Posterior vena cava (tissue), 2 donors: ENCODE results near the gene ADAM10. TPM values are rescaled to one million over a fixed set of nuclear protein-coding genes. Genes with fewer than 3 reads are reported as not detected.

Experiments
- DNase-seq: peaks from one replicate; pipeline ENCODE4 v3.0.0-alpha.2; 2020; ENCODE audit warnings: low spot score
- intact Hi-C, 2 donors: fragments of 100-400 bp; cut with DNase I; formaldehyde crosslinking; loops; one replicate each; pipeline versions ENCODE4 v1.14.1 to v1.14.2; 2022 to 2023
- total RNA-seq, 2 donors: library from RNA; stranded (reverse); fragmentation: NEBNext Ultra II Directional; extraction: Animal tissue kit (Norgen Biotek cat#: 25700); gene quantifications; one replicate each; pipeline ENCODE4 v1.2.1, GENCODE V29; 2021
- donor health status: DM: yes; HTN: yes; CAD: no.
- donor health status: DM: yes; HTN: yes; CAD: no.

Gene ADAM10
- total RNA-seq, 2 donors from 2014 or later, result 80.3 to 86.8 TPM

GRCh38 chr15:58595516-58596263 is 153.8 kb downstream of the ADAM10 start:
- no peak for DNase-seq
- intact Hi-C loops, result no loop called here

GRCh38 chr15:58594898-58595297 is 154.6 kb downstream of the ADAM10 start:
- intact Hi-C loops, result no loop called here
- no peak for DNase-seq

GRCh38 chr15:58593870-58594269 is 155.6 kb downstream of the ADAM10 start:
- DNase-seq, result no peak
- intact Hi-C loops, result no loop called here

GRCh38 chr15:58590926-58591325 is 158.6 kb downstream of the ADAM10 start:
- intact Hi-C loops, result no loop called here
- no peak for DNase-seq

DNA sequence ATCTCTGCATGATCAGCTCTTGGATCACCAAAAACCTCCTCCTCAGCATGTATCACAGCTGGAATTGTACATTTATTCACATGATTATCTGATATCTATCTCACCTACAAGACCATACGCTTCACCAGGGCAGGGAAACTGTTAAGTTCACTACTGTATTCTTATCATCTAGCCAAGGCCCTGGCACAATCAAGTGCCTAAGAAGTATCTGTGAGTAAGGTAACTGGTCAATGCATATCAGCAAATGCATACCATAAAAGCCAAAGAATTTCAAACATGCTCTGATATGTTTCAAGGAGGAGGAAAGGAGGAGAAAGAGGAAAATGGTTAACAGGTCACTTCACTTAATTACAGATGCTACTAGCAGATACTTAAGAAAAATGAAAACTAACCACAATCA is 159.3 kb downstream of the ADAM10 start:
- intact Hi-C loops, result no loop called here
- DNase-seq, result no peak

DNA sequence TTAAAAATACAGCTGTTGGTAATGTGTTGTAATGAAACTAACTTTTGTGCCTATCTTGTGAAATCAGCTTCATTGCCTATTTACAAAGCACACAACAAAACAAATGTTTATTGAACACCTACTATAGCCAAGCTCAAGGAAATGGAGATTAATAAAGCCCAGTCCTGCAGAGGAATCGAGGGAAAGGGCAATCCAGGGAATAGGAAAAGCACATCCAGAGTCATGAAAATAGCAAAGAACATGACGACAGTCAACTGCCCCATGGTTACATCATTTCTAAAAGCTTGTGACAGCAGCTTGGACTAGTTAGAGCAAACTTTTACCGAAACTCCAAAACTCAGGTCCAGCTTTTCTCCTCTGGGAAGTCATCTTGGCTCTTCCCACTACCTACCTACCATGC is 160.5 kb downstream of the ADAM10 start:
- DNase-seq, result no peak
- intact Hi-C loops, result no loop called here

DNA sequence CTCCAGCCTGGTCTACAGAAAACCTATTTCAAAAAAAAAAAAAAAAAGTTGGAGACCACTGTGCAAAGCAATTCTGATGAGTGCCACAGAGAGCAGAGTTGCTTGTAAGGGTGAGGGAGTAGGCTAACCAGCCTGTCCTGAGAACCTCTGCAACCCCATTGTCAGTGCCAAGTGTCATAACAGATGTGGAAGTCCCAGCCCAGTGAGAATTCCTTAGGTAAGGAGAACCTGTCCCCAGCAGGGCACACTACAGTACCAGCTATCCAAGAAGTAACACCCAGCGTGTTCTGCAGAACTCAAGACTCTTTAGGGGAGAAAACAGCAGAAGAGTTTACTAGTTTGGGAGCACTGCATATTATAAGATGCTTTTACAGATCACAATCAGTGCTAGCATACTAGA is 161.4 kb downstream of the ADAM10 start:
- intact Hi-C loops, result no loop called here
- DNase-seq, result no peak

GRCh38 chr15:58587486-58587885 is 162.0 kb downstream of the ADAM10 start:
- no peak for DNase-seq
- intact Hi-C loops, result no loop called here

DNA sequence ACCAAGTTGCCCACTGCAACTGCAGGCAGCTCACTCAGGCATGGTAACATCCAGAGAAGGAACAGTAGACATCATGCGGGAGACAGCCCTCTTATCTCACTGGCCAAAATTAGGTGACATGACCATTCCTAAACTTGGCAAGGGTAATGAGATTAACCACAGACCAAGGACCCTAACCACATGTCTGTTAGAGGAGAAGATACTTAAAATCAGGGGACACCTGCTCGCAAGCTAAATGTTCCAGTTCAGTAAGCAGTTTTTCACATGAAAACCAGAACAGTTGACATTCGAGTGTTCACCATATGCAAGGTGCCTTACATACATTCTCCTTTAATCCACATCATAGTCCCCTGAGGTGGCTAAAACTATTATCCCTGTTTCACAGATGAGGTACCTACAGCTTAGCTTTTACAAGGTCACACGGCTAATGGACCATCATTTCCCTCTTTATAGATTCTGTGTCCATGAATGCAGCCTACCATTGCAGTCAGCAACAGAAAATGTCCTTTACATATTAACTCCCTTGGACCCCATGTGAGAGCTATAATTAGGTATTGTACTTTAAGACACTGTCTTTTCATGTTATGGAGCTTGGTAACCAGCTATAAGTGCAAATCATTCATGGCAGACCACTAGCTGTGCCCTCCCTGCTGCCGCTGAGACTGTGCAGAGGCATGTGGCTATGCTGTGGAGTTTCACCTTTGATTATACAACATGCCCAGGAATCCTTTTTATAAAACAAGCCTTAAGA is 163.6 kb downstream of the ADAM10 start:
- intact Hi-C loops, result no loop called here
- no peak for DNase-seq

DNA sequence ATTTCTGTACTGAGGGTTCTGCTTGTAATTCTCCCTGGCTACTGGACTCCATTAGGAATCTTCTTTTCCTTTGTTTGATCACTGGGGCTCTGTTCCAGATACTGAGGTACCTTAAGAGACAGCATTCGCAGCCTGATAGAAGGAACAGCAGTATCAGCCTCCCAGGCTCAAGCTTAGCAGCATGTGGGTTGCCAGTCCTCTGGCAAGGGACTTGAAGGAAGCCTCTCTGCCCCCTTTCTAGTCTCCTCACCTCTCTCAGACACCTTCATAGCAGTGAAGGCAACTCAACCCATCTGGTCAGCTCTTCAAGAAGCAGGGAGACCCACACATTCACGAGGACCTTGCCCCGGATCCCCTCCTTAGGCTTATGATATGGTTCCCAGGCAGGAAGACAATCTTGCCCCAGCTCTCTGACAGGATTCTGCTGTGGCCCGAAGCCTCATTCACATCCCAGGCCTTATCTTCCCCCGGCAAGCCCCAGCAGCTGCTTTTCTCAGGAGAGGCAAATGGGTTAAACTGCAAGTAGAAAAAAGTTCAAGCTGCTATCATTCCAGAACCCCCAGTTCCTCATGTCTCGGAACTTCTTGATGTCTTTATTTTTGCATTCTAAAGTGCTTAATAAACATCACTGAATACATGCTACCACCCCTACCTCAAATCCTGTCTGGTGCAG is 164.6 kb downstream of the ADAM10 start:
- intact Hi-C loops, result no loop called here
- no peak for DNase-seq

DNA sequence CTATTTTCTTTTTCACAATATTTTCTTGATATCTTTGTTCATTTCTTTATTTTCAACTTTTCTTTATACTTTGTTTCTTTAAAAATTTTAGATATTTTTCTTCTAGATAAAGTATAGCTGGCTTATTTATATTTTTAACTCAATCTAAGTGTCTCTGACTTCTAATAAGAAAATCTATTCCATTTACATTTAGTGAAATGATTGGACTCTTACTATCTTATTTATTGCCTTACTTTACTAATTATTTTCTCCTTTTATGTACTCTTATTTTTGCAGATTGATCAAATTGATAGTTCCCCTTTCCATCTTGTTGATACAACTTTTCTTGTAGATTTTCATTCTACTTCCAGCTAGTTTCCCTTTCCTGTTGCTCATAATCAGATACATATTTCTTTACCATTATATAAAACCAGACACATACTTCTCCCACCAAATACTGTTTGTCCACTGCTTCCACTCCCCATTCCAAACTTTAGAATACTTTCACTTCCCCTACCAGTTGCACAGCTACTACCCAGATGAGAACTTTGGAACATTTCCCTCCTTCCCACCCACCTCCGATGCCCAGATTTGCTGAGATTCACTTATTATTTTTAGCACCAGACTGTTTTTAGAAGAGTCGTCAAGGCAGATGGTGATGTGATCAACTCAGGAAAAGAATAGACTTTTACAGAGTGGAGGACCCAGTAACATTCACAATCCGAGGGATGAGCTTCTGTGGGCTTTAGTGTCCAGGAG is 166.2 kb downstream of the ADAM10 start:
- no peak for DNase-seq
- intact Hi-C loops, result no loop called here

GRCh38 chr15:58582160-58582559 is 167.3 kb downstream of the ADAM10 start:
- no peak for DNase-seq
- intact Hi-C loops, result no loop called here

GRCh38 chr15:58576657-58577056 is 172.8 kb downstream of the ADAM10 start:
- no peak for DNase-seq

GRCh38 chr15:58575045-58575786 is 174.3 kb downstream of the ADAM10 start:
- no peak for DNase-seq
- intact Hi-C loops, result no loop called here

More at GRCh38 chr15:58576657-58577056, 172.8 kb downstream of the ADAM10 start:
- intact Hi-C loops, result no loop called here

DNA sequence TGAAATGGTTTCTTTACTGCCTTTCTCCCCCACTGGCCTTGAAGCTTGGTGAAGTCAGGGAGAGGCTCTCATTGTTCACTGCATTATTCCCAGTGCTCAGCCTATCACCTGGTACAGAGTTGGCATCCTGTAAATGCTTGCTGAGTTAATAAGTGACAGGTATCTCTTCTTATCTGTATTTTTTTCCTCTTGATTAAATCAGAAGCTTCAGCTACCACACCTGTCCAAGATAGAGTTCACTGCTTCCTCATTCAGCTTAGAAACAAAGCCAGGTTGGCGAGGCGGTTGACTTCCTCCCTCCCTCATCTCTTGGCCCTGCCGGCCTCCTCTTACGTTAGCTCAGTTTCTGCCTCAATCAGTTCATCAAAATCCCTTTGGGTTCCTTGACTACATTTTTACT is 174.9 kb downstream of the ADAM10 start:
- intact Hi-C loops, result no loop called here
- DNase-seq, result no peak

DNA sequence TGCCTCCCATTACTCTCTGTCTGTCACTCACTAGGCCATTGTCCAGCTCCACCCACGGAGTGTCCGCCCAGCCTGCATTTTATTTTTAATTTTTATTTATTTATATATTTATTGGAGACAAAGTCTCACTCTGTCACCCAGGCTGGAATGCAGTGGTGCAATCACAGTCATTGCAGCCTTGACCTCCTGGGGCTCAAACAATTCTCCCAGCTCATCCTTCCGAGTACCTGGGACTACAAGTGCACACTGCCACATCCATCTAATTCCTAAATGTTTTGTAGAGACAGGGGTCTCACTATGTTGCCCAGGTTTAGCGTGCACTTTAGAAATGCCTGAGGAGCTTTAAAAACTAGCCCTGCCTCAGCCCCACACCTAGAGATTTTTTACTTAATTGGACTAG is 176.2 kb downstream of the ADAM10 start:
- no peak for DNase-seq
- intact Hi-C loops, result no loop called here

DNA sequence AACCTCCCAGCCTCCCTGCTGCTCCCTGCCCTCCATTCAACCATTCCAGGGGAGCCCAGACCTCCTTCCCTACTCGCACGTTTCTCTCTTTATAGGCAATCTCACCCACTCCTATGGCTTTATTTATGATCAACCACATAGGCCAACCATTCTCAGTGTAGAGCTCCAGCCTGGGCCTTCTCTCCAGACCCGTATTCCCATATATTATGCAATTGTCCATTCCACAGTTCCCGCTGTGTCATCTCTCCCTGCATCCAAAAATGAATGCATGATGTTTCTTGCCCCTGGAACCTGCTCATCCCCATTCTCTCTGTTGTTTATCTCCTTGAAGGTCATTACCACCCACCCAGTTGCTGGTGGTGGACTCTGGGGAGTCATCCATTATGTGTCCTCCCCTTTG is 177.0 kb downstream of the ADAM10 start:
- DNase-seq, result no peak
- intact Hi-C loops, result no loop called here

DNA sequence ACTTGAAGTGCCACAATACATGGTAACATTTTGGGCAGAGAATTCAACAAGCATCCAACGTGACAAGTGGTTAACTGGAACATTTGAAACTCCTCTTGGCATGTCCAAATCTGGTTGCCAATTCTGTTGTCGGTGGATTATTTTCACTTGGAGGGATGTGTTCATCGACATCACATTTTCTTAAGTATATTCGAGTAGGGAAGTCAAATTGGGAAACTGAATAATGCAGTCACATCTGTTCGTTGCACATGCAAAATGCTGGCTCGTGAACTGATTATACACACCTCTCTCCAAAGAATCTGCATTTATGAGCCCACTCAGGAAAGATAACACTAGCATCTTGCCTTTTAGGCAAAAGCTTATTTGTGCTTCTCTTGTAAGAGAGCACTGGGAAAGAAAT is 178.0 kb downstream of the ADAM10 start:
- DNase-seq, result no peak
- intact Hi-C loops, result no loop called here

DNA sequence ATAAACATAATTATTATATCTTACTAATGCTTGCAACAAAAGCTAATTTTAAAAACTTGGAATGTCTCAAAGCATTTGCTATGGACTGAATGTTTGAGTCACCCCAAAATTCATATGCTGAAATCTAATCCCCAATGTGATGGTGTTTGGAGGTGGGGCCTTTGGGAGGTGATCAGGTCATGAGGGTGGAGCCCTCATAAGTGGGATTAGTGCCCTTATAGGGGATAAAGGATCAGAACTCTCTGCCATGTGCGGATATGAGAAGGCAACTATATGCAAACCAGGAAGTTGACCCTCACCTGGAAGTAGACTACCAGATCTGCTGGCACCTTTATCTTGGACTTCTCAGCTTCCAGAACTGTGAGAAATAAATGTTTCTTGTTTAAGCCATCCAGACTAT is 180.1 kb downstream of the ADAM10 start:
- DNase-seq, result no peak
- intact Hi-C loops, result no loop called here
